HCT116 (cell line): ENCODE data around the gene GPR37L1. TPM values are rescaled to one million over a fixed set of nuclear protein-coding genes. Genes with fewer than 3 reads are reported as not detected.

Experiments
- ATAC-seq: fragments of 200-7000 bp; cut with Tn5 transposase; 2 replicates; pipeline ENCODE4 v1.9.1; 2020; ENCODE audit warnings: mild to moderate bottlenecking, moderate library complexity
- BruUV-seq: library from RNA; stranded (reverse); fragments of 400-500 nt; replicated peaks from 2 replicates; lab custom pipeline; 2021; lab: Mats Ljungman, UMichigan
- CTCF ChIA-PET: fragments of 300-600 bp; sonication (Branson Sonifier 250); formaldehyde crosslinking; loops from one replicate; lab custom pipeline; 2021; ENCODE audit warnings: antibody characterized with exemption; lab: Charles Lee
- POLR2A ChIA-PET: fragments of 300-600, 350-600 bp; sonication (Branson Sonifier 250); formaldehyde crosslinking; loops from one replicate; lab custom pipeline; 2021; ENCODE audit warnings: antibody characterized with exemption; lab: Charles Lee
- RAD21 ChIA-PET, 2 experiments: fragments of 300-600 bp; sonication (Branson Sonifier 250); formaldehyde crosslinking; loops; one replicate each; lab custom pipeline; 2023; ENCODE audit warnings: low total read pairs in 2 of 2; ENCODE audit not compliant: uncharacterized antibody in 2 of 2, unreplicated experiment in 2 of 2, low non-redundant PET in 1 of 2; lab: Charles Lee
- DNase-seq: peaks from one replicate; pipeline ENCODE4 v3.0.0-alpha.2; 2010; ENCODE audit warnings: low read depth, low spot score
- H2AFZ ChIP-seq: fragments of 200-600 bp; shearing (Covaris generic), sonication (generic); 2 replicates; pipeline ENCODE4 v1.6.1; 2017; ENCODE audit warnings: low read depth, mixed run types, mixed read lengths, antibody characterized with exemption, low read length; ENCODE audit not compliant: poor library complexity, severe bottlenecking
- H3K27ac ChIP-seq: 2 replicates; pipeline ENCODE4 v1.5.1; 2012; ENCODE audit warnings: low read depth, low read length
- H3K27me3 ChIP-seq: fragments of 200-600 bp; sonication (generic); 2 replicates; pipeline ENCODE4 v1.6.1; 2016; ENCODE audit warnings: mixed run types, low read length, mixed read lengths; ENCODE audit not compliant: insufficient read depth
- H3K36me3 ChIP-seq, 2 experiments: fragments of 200-500 bp in 1 of 2; fragments of 200-600 bp in 1 of 2; sonication (Bioruptor generic) in 1 of 2; sonication (generic) in 1 of 2; 2 replicates each; pipeline versions ENCODE4 v1.5.1 to v1.6.1; 2014 to 2016; ENCODE audit warnings: low read length in 2 of 2, inconsistent platforms in 1 of 2, mixed read lengths in 1 of 2, mixed run types in 1 of 2; ENCODE audit not compliant: insufficient read depth in 2 of 2, control insufficient read depth in 1 of 2
- H3K4me1 ChIP-seq, 2 experiments: fragments of 200-600 bp in 1 of 2; sonication (generic) in 1 of 2; 2 replicates each; pipeline versions ENCODE4 v1.5.1 to v1.6.1; 2012 to 2017; ENCODE audit warnings: low read length in 2 of 2, inconsistent platforms in 1 of 2, mild to moderate bottlenecking in 1 of 2, mixed read lengths in 1 of 2, mixed run types in 1 of 2, moderate library complexity in 1 of 2; ENCODE audit not compliant: insufficient read depth in 2 of 2, control insufficient read depth in 1 of 2
- H3K4me2 ChIP-seq: fragments of 200-600 bp; sonication (generic); 2 replicates; pipeline ENCODE4 v1.6.1; 2017; ENCODE audit warnings: mixed run types, low read length, mixed read lengths
- H3K4me3 ChIP-seq, 2 experiments: fragments of 200-600 bp in 1 of 2; sonication (generic) in 1 of 2; replicated peaks in 1 of 2; 2 replicates each; pipeline ENCODE4 v1.5.1; 2011 to 2016; ENCODE audit warnings: low read length in 2 of 2, control low read depth in 1 of 2, low read depth in 1 of 2, mild to moderate bottlenecking in 1 of 2, mixed read lengths in 1 of 2, mixed run types in 1 of 2
- H3K79me2 ChIP-seq: fragments of 200-600 bp; sonication (generic); 2 replicates; pipeline ENCODE4 v1.6.1; 2017; ENCODE audit warnings: mild to moderate bottlenecking, mixed run types, low read length, moderate library complexity, mixed read lengths; ENCODE audit not compliant: insufficient read depth
- H3K9ac ChIP-seq: fragments of 200-600 bp; sonication (generic); 2 replicates; pipeline ENCODE4 v1.6.1; 2016; ENCODE audit warnings: low read length, mixed read lengths
- H3K9me2 ChIP-seq: fragments of 200-600 bp; sonication (generic), shearing (Covaris generic); 2 replicates; pipeline ENCODE4 v1.6.1; 2017; ENCODE audit warnings: mixed run types, mild to moderate bottlenecking, moderate library complexity; ENCODE audit not compliant: insufficient read depth
- H3K9me3 ChIP-seq, 2 experiments: fragments of 200-500 bp in 1 of 2; fragments of 200-600 bp in 1 of 2; sonication (Bioruptor generic) in 1 of 2; sonication (generic) in 1 of 2; 2 replicates each; pipeline ENCODE4 v1.6.1; 2014 to 2017; ENCODE audit warnings: low read length in 2 of 2, mixed read lengths in 2 of 2, inconsistent platforms in 1 of 2, low read depth in 1 of 2, mild to moderate bottlenecking in 1 of 2, mixed run types in 1 of 2, moderate library complexity in 1 of 2; ENCODE audit not compliant: control insufficient read depth in 1 of 2, insufficient read depth in 1 of 2
- H4K20me1 ChIP-seq: fragments of 200-600 bp; sonication (generic), shearing (Covaris generic); 2 replicates; pipeline ENCODE4 v1.6.1; 2017; ENCODE audit warnings: mixed run types, mild to moderate bottlenecking, moderate library complexity; ENCODE audit not compliant: insufficient read depth
- CBX3 ChIP-seq: IDR thresholded peaks from 2 replicates; pipeline ENCODE4 v1.6.1; 2012; ENCODE audit warnings: low read depth
- CEBPB ChIP-seq: IDR thresholded peaks from 2 replicates; pipeline ENCODE4 v1.6.1; 2012; ENCODE audit warnings: low read depth
- EZH2 ChIP-seq: fragments of 200-600 bp; sonication (generic); IDR thresholded peaks from 2 replicates; pipeline ENCODE4 v1.6.1; 2017; ENCODE audit warnings: antibody characterized with exemption, mixed run types
- SP1 ChIP-seq: IDR thresholded peaks from 2 replicates; pipeline ENCODE4 v1.6.1; 2012; ENCODE audit warnings: low read depth
- intact Hi-C: fragments of 100-400 bp; cut with micrococcal nuclease; formaldehyde crosslinking; loops from 2 replicates; pipeline ENCODE4 v1.10.0; 2022
- total RNA-seq: library from RNA; stranded (reverse); gene quantifications from one replicate; pipeline ENCODE4 v1.2.1, GENCODE V29; 2021; ENCODE audit not compliant: unreplicated experiment
- TF ChIP-seq, protein P1 (sequence below): IDR thresholded peaks from 2 replicates; pipeline ENCODE4 v1.6.1; 2012; ENCODE audit warnings: low read depth
- TF ChIP-seq, protein P2 (sequence below): IDR thresholded peaks from 2 replicates; pipeline ENCODE4 v1.6.1; 2011; ENCODE audit warnings: mild to moderate bottlenecking, low read length, moderate library complexity; ENCODE audit not compliant: insufficient replicate concordance; ENCODE audit errors: extremely low read depth
- TF ChIP-seq, protein P3 (sequence below): IDR thresholded peaks from 2 replicates; pipeline ENCODE4 v1.6.1; 2012

GPR37L1 gene
- total RNA-seq, 1 experiment from 2014 or later, result 0.10 TPM

DNA sequence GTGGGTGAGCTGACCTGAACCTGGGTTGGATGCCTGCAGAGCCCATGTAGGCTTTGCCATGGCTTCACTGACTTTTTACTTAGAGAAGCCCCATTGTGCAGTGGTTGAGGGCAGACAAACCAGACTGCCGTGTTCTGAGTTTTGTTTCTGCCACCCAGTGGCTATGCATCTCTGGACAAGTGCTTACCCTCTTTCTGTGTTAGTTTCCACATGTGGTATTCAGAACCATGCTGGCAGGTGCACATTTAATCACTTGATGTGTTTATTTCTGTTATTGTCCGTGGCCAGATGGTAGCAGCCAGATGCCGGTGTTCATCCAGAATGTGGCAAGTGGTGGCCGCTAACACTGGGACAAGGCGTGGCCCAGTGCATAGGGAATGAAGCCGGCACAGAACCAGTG lies 48.0 kb downstream of the GPR37L1 start:
- CTCF ChIA-PET, result interaction anchor here (0.6 kb wide), 1 partner anchor 68 kb away, joined by 3 read pairs; no protein-coding TSS in a partner anchor
- Histone ChIP-seq H3K4me2 (no peak overlapping the region), H3K9ac (no peak overlapping the region)
- POLR2A ChIA-PET, result no interaction called here
- no peak for DNase-seq
- RAD21 ChIA-PET, result no interaction called here
- no TSS peak for BruUV-seq
- intact Hi-C loops, result no loop called here
- TF ChIP-seq EZH2 (no peak), CBX3 (no peak), SP1 (no peak), CEBPB (no peak)
- TF ChIP-seq, protein P1, sequence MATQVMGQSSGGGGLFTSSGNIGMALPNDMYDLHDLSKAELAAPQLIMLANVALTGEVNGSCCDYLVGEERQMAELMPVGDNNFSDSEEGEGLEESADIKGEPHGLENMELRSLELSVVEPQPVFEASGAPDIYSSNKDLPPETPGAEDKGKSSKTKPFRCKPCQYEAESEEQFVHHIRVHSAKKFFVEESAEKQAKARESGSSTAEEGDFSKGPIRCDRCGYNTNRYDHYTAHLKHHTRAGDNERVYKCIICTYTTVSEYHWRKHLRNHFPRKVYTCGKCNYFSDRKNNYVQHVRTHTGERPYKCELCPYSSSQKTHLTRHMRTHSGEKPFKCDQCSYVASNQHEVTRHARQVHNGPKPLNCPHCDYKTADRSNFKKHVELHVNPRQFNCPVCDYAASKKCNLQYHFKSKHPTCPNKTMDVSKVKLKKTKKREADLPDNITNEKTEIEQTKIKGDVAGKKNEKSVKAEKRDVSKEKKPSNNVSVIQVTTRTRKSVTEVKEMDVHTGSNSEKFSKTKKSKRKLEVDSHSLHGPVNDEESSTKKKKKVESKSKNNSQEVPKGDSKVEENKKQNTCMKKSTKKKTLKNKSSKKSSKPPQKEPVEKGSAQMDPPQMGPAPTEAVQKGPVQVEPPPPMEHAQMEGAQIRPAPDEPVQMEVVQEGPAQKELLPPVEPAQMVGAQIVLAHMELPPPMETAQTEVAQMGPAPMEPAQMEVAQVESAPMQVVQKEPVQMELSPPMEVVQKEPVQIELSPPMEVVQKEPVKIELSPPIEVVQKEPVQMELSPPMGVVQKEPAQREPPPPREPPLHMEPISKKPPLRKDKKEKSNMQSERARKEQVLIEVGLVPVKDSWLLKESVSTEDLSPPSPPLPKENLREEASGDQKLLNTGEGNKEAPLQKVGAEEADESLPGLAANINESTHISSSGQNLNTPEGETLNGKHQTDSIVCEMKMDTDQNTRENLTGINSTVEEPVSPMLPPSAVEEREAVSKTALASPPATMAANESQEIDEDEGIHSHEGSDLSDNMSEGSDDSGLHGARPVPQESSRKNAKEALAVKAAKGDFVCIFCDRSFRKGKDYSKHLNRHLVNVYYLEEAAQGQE, result no peak
- TF ChIP-seq, protein P2, sequence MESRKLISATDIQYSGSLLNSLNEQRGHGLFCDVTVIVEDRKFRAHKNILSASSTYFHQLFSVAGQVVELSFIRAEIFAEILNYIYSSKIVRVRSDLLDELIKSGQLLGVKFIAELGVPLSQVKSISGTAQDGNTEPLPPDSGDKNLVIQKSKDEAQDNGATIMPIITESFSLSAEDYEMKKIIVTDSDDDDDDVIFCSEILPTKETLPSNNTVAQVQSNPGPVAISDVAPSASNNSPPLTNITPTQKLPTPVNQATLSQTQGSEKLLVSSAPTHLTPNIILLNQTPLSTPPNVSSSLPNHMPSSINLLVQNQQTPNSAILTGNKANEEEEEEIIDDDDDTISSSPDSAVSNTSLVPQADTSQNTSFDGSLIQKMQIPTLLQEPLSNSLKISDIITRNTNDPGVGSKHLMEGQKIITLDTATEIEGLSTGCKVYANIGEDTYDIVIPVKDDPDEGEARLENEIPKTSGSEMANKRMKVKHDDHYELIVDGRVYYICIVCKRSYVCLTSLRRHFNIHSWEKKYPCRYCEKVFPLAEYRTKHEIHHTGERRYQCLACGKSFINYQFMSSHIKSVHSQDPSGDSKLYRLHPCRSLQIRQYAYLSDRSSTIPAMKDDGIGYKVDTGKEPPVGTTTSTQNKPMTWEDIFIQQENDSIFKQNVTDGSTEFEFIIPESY, result no peak
- TF ChIP-seq, protein P3, sequence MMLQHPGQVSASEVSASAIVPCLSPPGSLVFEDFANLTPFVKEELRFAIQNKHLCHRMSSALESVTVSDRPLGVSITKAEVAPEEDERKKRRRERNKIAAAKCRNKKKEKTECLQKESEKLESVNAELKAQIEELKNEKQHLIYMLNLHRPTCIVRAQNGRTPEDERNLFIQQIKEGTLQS, result no peak
- TF ChIP-seq, all 23 proteins: peak for 0
- Histone ChIP-seq H3K9me2 (no peaks in the 10 kb centered on the region), H3K9me3 (no peaks in the 10 kb centered on the region), H2AFZ (no peak overlapping the region), H3K79me2 (no peaks in the 10 kb centered on the region), H3K4me1 (no peaks in the 10 kb centered on the region), H3K27ac (no peak overlapping the region), H3K4me3 (no peak overlapping the region), H4K20me1 (no peaks in the 10 kb centered on the region), H3K36me3 (no peaks in the 10 kb centered on the region), H3K27me3 (no peaks in the 10 kb centered on the region)
- no peak for ATAC-seq
